Stimulated activated CD4-positive, alpha-beta T cell treated with anti-CD3 and anti-CD28 coated beads, Interleukin-4, amount 100 ng/mL, for 1 hour (primary cell): ENCODE data around the gene TMEM203.
"Not testable (repeated sequence)": the region's sequence is repeated elsewhere in the genome, so short reads cannot be mapped to it uniquely, and the experiment has no call there.

Experiments used
- DNase-seq: peaks from one replicate; pipeline ENCODE4 v3.0.0-alpha.2; 2020

Gene TMEM203

DNA sequence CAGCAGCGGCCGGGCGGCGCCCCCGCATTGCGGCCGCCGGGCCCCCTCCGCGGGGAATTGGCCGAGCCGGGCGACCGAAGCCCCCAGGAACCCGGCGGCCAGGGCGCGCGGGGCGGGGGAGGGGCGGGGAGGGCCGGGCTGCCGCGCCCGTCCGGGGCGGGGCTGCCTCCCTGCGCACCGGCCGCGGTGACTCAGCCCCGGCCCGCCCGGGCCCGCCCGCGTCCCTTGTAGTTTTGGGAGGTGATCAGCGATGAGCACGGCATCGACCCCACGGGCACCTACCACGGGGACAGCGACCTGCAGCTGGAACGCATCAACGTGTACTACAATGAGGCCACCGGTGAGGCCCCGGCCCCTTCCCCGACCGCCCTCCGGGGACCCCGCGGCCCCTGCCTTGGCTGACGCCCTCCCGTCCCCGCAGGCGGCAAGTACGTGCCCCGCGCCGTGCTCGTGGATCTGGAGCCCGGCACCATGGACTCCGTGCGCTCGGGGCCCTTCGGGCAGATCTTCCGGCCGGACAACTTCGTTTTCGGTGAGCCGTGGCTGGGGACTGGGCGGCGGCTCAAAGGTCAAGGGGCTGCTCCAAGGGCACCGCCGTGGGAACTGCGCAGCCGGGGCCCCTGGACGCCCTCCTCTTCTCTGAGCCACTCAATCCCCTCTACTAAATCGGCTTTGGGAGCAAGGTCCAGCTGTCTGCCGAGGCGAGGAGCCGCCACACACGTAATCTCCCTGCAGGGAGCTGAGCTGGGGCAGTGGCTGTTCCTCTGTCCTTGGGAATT, 36.2 kb upstream of the TMEM203 start:
- peak; percentile 74 for DNase-seq

- DNase-seq, result peak; percentile 93
These were observed 35.5 kb upstream of the TMEM203 start, which contains the start of gene TUBB4B for GRCh38 chr9:137240841-137241489. TUBB4B (plus strand) TSS chr9:137241287; CDS start chr9:137241361, 74 bp downstream.

DNA sequence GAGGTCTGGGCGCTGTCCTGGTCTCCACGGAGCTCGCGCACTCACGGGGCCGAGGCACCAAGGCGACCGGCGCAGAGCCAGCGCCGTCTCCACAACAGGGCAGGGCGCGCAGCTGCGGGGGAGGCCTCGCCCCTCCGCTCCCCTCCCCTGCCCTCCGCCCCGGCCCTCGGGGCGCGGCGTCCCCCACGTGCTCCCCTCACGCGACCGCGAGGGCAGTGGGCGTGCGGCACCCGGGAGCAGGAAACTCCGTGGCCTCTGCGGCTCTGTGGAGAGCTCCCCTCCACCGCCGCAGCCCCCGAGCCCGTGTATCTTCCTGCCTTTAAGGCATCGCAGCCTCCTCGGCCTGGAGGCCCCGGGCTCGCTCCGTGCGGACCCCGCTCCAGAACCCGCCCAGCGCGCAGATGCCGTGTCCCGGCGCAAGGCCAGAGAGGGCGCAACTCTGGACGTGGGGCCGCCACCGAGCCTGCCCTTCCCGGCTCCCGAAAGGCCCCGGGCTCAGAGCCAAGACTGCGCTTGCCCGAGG, 34.9 kb upstream of the TMEM203 start:
- DNase-seq, result peak; percentile 70

GRCh38 chr9:137239541-137240200, 34.2 kb upstream of the TMEM203 start:
- DNase-seq, result not testable (repeated sequence)

DNA sequence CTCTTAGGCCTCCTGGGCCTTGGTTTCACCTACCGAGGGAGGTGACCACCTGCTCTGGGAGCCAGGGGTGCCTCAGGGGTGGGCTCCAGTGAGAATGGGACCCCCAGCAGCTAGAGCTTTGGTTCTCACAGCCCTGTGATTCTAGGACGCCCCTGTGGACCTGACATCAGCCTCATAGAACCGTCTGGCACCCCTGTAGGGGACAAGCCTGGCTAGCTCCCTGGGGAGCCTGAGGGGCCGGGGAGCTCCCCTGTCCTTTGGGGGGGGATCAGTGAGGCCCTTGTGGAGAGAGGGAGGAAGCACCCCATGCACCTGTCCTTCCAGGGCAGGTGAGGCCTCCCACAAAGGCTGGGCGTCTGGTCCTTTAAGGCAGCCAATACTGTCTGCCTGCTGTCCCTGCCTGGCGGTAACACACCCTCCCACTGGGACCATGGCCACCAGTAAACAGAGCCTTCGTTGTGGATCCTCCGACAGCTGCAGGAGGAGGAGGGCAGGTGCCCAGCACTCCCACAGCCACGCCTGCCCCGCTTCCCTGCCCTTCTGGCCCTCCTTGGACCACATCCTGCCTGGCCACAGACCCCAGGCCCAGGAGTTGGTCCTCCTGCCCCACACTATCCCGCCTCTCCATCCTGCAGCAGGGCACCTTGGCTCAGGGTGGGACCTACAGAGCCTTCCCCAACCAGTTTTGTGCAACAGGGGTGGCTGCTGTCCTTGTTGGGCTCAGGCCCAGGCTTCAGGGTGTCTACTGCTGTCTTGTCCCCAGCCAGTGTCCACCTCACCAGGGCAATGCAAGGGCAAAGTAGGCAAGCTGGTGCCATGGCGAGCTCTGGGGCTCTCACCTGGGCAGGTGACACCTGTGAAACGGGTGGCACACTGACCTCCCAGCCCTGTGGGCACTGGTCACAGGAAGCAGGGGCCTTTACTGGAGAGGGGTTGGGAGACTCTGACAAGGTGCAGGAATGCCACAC, 32.6 kb upstream of the TMEM203 start:
- DNase-seq, result no peak

DNA sequence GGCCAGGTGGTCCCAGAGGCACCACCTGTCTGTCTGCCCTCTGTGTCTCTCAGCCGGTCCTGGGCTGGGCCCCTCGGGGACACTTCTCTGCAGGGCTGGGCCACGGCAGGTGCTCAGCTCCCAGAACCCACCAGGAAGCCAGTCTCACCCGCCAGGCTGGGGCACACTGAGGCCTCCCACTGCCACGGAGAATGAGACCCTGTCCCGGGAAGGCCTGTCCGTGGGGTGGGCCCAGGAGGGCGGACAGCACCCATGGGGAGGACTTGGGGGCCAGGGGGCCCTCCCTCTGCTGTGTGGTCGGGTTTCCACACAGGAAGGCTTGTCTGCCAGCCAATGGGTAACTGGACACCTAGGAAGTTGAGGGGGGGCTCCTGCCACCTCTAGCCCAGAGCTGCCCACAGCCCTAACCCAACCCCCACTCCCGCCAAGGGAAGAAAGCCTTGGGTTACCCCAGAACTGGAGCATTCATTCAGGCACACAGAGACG, 31.5 kb upstream of the TMEM203 start:
- DNase-seq, result no peak

- peak; percentile 94 for DNase-seq
These were observed 30.9 kb upstream of the TMEM203 start for GRCh38 chr9:137236238-137236935.

GRCh38 chr9:137235424-137236237, 30.2 kb upstream of the TMEM203 start:
- DNase-seq, result no peak

- no peak for DNase-seq
These were observed 29.4 kb upstream of the TMEM203 start for GRCh38 chr9:137234758-137235423.

DNA sequence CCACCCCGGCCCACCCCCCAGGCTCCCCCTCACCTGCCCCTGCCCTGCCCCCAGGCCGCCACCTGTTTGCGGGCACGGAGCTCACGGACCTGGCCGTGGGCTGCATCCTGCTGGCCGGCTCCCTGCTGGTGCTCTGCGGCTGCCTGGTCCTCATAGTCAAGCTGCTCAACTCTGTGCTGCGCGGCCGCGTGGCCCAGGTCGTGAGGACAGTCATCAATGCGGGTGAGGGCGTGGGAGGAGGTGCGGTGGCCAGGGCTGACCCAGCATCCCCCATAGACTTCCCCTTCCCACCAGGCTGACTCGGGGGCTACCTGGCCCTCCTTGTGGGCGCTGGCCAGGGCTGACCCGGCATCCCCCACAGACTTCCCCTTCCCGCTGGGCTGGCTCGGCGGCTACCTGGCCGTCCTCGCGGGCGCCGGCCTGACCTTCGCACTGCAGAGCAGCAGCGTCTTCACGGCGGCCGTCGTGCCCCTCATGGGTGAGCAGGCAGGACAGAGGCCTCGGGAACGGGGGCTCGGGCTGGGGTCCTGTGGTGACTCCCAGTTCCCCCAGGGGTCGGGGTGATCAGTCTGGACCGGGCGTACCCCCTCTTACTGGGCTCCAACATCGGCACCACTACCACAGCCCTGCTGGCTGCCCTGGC, 28.7 kb upstream of the TMEM203 start:
- DNase-seq, result no peak

GRCh38 chr9:137233143-137233980, 27.9 kb upstream of the TMEM203 start:
- DNase-seq, result no peak

GRCh38 chr9:137232510-137232909, 27.1 kb upstream of the TMEM203 start:
- no peak for DNase-seq

- no peak for DNase-seq
These were observed 26.7 kb upstream of the TMEM203 start for GRCh38 chr9:137232101-137232500.

GRCh38 chr9:137231372-137232039, 26.1 kb upstream of the TMEM203 start:
- no peak for DNase-seq

- DNase-seq, result no peak
These were observed 25.4 kb upstream of the TMEM203 start, which contains the start of gene SLC34A3 for GRCh38 chr9:137230705-137231371. SLC34A3 (plus strand) TSS chr9:137230901; CDS start chr9:137231703, 802 bp downstream.

DNA sequence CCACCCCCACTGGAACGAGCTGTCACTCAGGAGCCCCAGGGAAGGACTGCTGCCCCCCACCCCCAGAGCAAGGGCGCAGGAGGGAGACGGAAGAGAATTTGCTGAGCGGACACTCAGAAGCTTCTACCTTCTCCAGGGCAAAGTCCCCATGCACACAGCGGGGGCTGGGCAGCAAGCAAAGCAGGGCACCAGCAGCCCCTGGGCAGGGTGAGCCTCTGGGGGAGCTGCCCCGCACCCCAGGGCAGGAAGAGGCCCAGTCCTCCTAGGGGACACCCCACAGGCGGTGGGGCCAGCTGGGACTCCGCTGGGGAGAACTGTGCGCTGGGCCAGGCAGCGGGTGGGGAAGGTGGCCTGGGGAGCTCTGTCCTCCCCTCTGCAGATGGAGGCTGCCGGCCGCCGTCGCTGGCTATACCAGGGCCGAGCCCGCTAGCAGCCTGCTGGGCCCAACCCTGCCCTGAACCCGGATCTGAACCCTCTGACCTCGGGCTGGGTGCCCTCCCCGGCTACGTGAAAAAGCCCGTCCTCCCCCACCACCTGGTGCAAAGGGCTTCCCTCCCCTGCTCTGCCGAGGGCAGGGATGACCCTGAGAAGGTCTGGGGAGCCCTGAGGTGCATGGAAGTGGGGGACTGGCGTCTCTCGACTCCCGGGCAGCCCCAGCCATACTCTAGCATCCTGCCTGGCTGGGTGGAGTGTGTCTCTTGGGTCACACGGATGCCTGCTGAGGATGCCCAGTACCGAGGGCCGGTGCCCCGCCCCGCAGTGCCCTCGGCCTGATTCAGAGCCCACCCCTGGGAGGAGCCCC, 24.7 kb upstream of the TMEM203 start:
- no peak for DNase-seq
